NB4 (cell line): ENCODE data around the gene OOEP.

Experiments
- POLR2A ChIP-seq: IDR thresholded peaks from 2 replicates; pipeline ENCODE4 v1.6.1; 2011; ENCODE audit warnings: mild to moderate bottlenecking; ENCODE audit not compliant: insufficient read length; ENCODE audit errors: extremely low read depth
- TF ChIP-seq, protein P1 (sequence below): IDR thresholded peaks from one replicate; pipeline ENCODE4 v1.5.1; 2012; ENCODE audit warnings: low read depth, low read length

DNA sequence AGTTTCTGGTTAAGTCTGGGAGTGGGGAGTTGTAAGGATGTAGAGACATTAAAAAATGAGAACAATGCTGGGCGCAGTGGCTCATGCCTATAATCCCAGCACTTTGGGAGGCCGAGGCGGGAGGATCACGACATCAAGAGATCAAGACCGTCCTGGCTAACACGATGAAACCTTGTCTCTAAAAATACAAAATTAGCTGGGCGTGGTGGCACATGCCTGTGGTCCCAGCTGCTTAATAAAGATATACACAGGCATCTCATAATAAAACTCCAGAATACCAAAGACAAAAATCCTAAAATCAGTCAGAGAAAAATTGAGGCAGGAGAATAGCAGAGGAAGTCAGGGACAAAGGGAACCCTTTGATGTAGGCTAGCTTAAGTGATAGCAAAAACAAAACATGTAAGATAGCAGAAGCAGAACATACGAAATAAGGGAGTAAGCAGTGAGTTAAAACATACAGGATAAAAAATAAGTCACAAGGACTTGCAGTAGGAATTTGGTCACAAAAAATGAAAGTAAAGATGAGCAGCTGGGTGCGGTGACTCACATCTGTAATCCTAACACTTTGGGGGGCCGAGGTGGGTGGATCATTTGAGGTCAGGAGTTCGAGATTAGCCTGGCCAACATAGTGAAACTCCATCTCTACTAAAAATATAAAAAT, 48.5 kb upstream of the OOEP start:
- TF ChIP-seq, protein P1, sequence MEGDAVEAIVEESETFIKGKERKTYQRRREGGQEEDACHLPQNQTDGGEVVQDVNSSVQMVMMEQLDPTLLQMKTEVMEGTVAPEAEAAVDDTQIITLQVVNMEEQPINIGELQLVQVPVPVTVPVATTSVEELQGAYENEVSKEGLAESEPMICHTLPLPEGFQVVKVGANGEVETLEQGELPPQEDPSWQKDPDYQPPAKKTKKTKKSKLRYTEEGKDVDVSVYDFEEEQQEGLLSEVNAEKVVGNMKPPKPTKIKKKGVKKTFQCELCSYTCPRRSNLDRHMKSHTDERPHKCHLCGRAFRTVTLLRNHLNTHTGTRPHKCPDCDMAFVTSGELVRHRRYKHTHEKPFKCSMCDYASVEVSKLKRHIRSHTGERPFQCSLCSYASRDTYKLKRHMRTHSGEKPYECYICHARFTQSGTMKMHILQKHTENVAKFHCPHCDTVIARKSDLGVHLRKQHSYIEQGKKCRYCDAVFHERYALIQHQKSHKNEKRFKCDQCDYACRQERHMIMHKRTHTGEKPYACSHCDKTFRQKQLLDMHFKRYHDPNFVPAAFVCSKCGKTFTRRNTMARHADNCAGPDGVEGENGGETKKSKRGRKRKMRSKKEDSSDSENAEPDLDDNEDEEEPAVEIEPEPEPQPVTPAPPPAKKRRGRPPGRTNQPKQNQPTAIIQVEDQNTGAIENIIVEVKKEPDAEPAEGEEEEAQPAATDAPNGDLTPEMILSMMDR = no peak
- TF ChIP-seq POLR2A = no peak
